Keratinocyte (primary cell): ENCODE results near the gene CEP20. TPM values are rescaled to one million over a fixed set of nuclear protein-coding genes. Genes with fewer than 3 reads are reported as not detected.
"Not testable (repeated sequence)": the region's sequence is repeated elsewhere in the genome, so short reads cannot be mapped to it uniquely, and the experiment has no call there.

ENCODE experiments used
- DNase-seq: peaks from one replicate; pipeline ENCODE4 v3.0.0-alpha.2; 2011; ENCODE audit warnings: low read depth, missing footprints, low spot score
- FAIRE-seq: peaks from 2 replicates; lab custom pipeline; 2011; peaks lifted over from hg19 to GRCh38; lab: Jason Lieb, UNC
- H2AFZ ChIP-seq: 2 replicates; pipeline ENCODE4 v1.6.0; 2012; ENCODE audit warnings: low read length, control low read depth, inconsistent platforms; ENCODE audit not compliant: control insufficient read depth
- H3K27ac ChIP-seq: 2 replicates; pipeline ENCODE4 v1.5.1; 2011; ENCODE audit warnings: low read length; ENCODE audit not compliant: control insufficient read depth, insufficient read depth
- H3K27me3 ChIP-seq: 3 replicates; pipeline ENCODE4 v1.6.0; 2011; ENCODE audit warnings: low read length; ENCODE audit not compliant: control insufficient read depth, insufficient read depth; ENCODE audit errors: extremely low read depth
- H3K36me3 ChIP-seq, 2 experiments: 2 replicates in 1 of 2; 3 replicates in 1 of 2; pipeline ENCODE4 v1.5.1; 2011; ENCODE audit warnings: low read length in 2 of 2, mild to moderate bottlenecking in 1 of 2; ENCODE audit not compliant: control insufficient read depth in 2 of 2, insufficient read depth in 2 of 2; ENCODE audit errors: extremely low read depth in 1 of 2
- H3K4me1 ChIP-seq: 3 replicates; pipeline ENCODE4 v1.5.1; 2011; ENCODE audit warnings: low read length; ENCODE audit not compliant: control insufficient read depth, insufficient read depth; ENCODE audit errors: extremely low read depth
- H3K4me2 ChIP-seq: 3 replicates; pipeline ENCODE4 v1.6.0; 2011; ENCODE audit warnings: low read depth, low read length; ENCODE audit not compliant: control insufficient read depth, insufficient read depth; ENCODE audit errors: extremely low read depth
- H3K4me3 ChIP-seq, 3 experiments: fragments of 200-600 bp in 1 of 3; sonication (generic) in 1 of 3; 2 replicates in 2 of 3; 3 replicates in 1 of 3; pipeline ENCODE4 v1.5.1; 2011 to 2016; ENCODE audit warnings: low read length in 3 of 3, mild to moderate bottlenecking in 3 of 3, control low read depth in 2 of 3, inconsistent platforms in 1 of 3, low read depth in 1 of 3, mixed read lengths in 1 of 3, mixed run types in 1 of 3, moderate library complexity in 1 of 3; ENCODE audit not compliant: control insufficient read depth in 2 of 3, insufficient read depth in 2 of 3; ENCODE audit errors: extremely low read depth in 1 of 3
- H3K79me2 ChIP-seq: 2 replicates; pipeline ENCODE4 v1.6.0; 2012; ENCODE audit warnings: low read length; ENCODE audit not compliant: control insufficient read depth, insufficient read depth
- H3K9ac ChIP-seq: 3 replicates; pipeline ENCODE4 v1.6.0; 2011; ENCODE audit warnings: low read length; ENCODE audit not compliant: control insufficient read depth, insufficient read depth; ENCODE audit errors: extremely low read depth
- H3K9me1 ChIP-seq: 3 replicates; pipeline ENCODE4 v1.6.0; 2011; ENCODE audit warnings: low read length; ENCODE audit not compliant: control insufficient read depth, insufficient read depth; ENCODE audit errors: extremely low read depth
- H3K9me3 ChIP-seq: 2 replicates; pipeline ENCODE4 v1.5.1; 2012; ENCODE audit warnings: low read depth, low read length; ENCODE audit not compliant: control insufficient read depth
- H4K20me1 ChIP-seq: 3 replicates; pipeline ENCODE4 v1.6.0; 2011; ENCODE audit warnings: low read length; ENCODE audit not compliant: control insufficient read depth, insufficient read depth; ENCODE audit errors: extremely low read depth
- CTCF ChIP-seq, 3 experiments: IDR thresholded peaks in 1 of 3; conservative IDR thresholded peaks in 1 of 3; optimal IDR thresholded peaks in 1 of 3; 2 replicates in 2 of 3; 3 replicates in 1 of 3; pipeline versions ENCODE3 to v1.5.1; 2011; ENCODE audit warnings: low read length in 3 of 3, mild to moderate bottlenecking in 3 of 3, moderate library complexity in 2 of 3, control low read depth in 1 of 3, inconsistent platforms in 1 of 3; ENCODE audit not compliant: insufficient read depth in 2 of 3; ENCODE audit errors: extremely low read depth in 1 of 3
- EZH2 ChIP-seq: IDR thresholded peaks from one replicate; pipeline ENCODE4 v1.6.1; 2012; ENCODE audit warnings: inconsistent platforms, mild to moderate bottlenecking, low read length, moderate library complexity
- dilution Hi-C: fragments of 300-500 bp; cut with MboI; formaldehyde crosslinking; loops from one replicate; pipeline ENCODE4 v1.7.0; 2020; ENCODE audit warnings: low sequenced_read_pairs; ENCODE audit not compliant: extremely low pct_ligation_motif_present
- polyA plus RNA-seq, 5 experiments: library from polyadenylated mRNA; depleted of rRNA in 3 of 5; stranded (reverse) in 3 of 5; stranded (forward) in 1 of 5; unstranded in 1 of 5; fragments of >200 nt; gene quantifications; 1 replicate in 1 of 5; 2 replicates in 3 of 5; 3 replicates in 1 of 5; pipeline versions ENCODE4 v1.2.1 to v1.2.3, GENCODE V29; 2011 to 2012; ENCODE audit warnings: missing spikeins in 2 of 5, low read depth in 1 of 5, low replicate concordance in 1 of 5

CEP20 gene
- polyA plus RNA-seq, 1 donor (not counting 4 experiments of a cell fraction or from before 2014, with no cell fraction given): 44.1 TPM

GRCh38 chr16:15854061-15854460 is 34.3 kb downstream of the CEP20 start:
- H2AFZ ChIP-seq: no peak overlapping the region
- dilution Hi-C loops: no loop called here
- TF ChIP-seq CTCF (optimal IDR thresholded peaks at IDR 0.05 in 1 of 3, IDR thresholded peaks at IDR 0.05 in 1 of 3, conservative IDR thresholded peaks at IDR 0.05 in 1 of 3; ENCODE audit: extremely low read depth in 1 of 3, insufficient read depth in 2 of 3, low read length in 3 of 3): no peak
- TF ChIP-seq EZH2: no peak
- no peak overlapping the region for H3K9ac ChIP-seq
- H3K4me1 ChIP-seq: peaks cover 4% of the 10 kb centered on the region
- no peaks in the 10 kb centered on the region for H3K79me2 ChIP-seq
- FAIRE-seq: no peak
- H3K9me1 ChIP-seq: no peaks in the 10 kb centered on the region
- no peak overlapping the region for H3K4me2 ChIP-seq
- no peak overlapping the region for H3K4me3 ChIP-seq
- no peaks in the 10 kb centered on the region for H4K20me1 ChIP-seq
- no peaks in the 10 kb centered on the region for H3K9me3 ChIP-seq
- no peaks in the 10 kb centered on the region for H3K36me3 ChIP-seq
- H3K27me3 ChIP-seq: peaks cover 36% of the 10 kb centered on the region
- DNase-seq: no peak
- H3K27ac ChIP-seq: no peak overlapping the region

DNA sequence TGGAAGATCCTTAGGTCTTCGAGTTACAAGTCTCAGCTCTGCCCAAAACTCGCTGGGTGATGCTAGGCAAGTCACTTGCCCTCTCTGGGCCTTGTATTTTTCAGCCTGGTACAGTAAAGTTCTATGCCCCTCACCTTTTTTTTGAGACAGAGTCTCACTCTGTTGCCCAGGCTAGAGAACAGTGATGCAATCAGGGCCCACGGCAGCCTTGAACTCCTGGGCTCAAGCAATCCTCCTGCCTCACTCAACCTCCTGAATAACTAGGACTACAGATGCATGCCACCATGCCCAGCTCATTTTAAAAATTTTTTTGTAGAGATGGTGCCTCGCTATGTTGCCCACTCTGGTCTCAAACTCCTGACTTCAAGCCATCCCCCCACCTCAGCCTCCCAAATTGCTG is 35.4 kb downstream of the CEP20 start:
- TF ChIP-seq EZH2: no peak
- no peaks in the 10 kb centered on the region for H4K20me1 ChIP-seq
- no peaks in the 10 kb centered on the region for H3K9me1 ChIP-seq
- peaks cover 27% of the 10 kb centered on the region for H3K27me3 ChIP-seq
- no peak overlapping the region for H3K4me3 ChIP-seq
- no peak for FAIRE-seq
- H3K4me2 ChIP-seq: no peak overlapping the region
- no peaks in the 10 kb centered on the region for H3K36me3 ChIP-seq
- DNase-seq: no peak
- no peak overlapping the region for H3K9ac ChIP-seq
- no peak overlapping the region for H2AFZ ChIP-seq
- H3K27ac ChIP-seq: no peak overlapping the region
- no peaks in the 10 kb centered on the region for H3K79me2 ChIP-seq
- H3K9me3 ChIP-seq: no peaks in the 10 kb centered on the region
- H3K4me1 ChIP-seq: peaks cover 4% of the 10 kb centered on the region
- dilution Hi-C loops: no loop called here

- H3K27ac ChIP-seq, H2AFZ ChIP-seq, H3K4me2 ChIP-seq, H4K20me1 ChIP-seq, H3K27me3 ChIP-seq, dilution Hi-C loops, H3K79me2 ChIP-seq, H3K4me1 ChIP-seq, H3K4me3 ChIP-seq, H3K9me1 ChIP-seq, H3K9ac ChIP-seq, H3K36me3 ChIP-seq, DNase-seq, FAIRE-seq, H3K9me3 ChIP-seq: not testable (repeated sequence)
These were observed 37.8 kb downstream of the CEP20 start for GRCh38 chr16:15850555-15850954.
